HG02973 (cell line): ENCODE measurements around the gene LYPD8.
"Not testable (repeated sequence)": the region's sequence is repeated elsewhere in the genome, so short reads cannot be mapped to it uniquely, and the experiment has no call there.

Experiments
- ATAC-seq: cut with Tn5 transposase; IDR thresholded peaks from one replicate; pipeline ENCODE4 v1.9.1; 2021; ENCODE audit warnings: moderate library complexity; ENCODE audit not compliant: unreplicated experiment

Gene LYPD8

GRCh38 chr1:248755517-248755916, at the start of gene LYPD8:
Gene LYPD8, minus strand, starts transcription at chr1:248755759. Its CDS starts 4,678 bp downstream, at chr1:248751081.
- ATAC-seq, result no peak

GRCh38 chr1:248804771-248805681, 49.5 kb upstream of the LYPD8 start:
- ATAC-seq, result peak; percentile 87

- ATAC-seq, result not testable (repeated sequence)
Observed at GRCh38 chr1:248803501-248803900, 47.9 kb upstream of the LYPD8 start.

- ATAC-seq, result no peak
Observed at GRCh38 chr1:248802454-248802853, 46.9 kb upstream of the LYPD8 start.

- no peak for ATAC-seq
Observed at GRCh38 chr1:248800459-248800858, 44.9 kb upstream of the LYPD8 start.

- no peak for ATAC-seq
Observed at GRCh38 chr1:248798791-248799190, 43.2 kb upstream of the LYPD8 start.

GRCh38 chr1:248794663-248795062, 39.1 kb upstream of the LYPD8 start:
- not testable (repeated sequence) for ATAC-seq

- ATAC-seq, result peak; percentile 95
Observed at GRCh38 chr1:248793592-248793991, 38.0 kb upstream of the LYPD8 start.

- ATAC-seq, result peak; percentile 38
Observed at GRCh38 chr1:248792342-248792741, 36.8 kb upstream of the LYPD8 start.

- ATAC-seq, result no peak
Observed at GRCh38 chr1:248791010-248791409, 35.5 kb upstream of the LYPD8 start.

GRCh38 chr1:248790456-248790855, 34.9 kb upstream of the LYPD8 start:
- no peak for ATAC-seq

GRCh38 chr1:248789337-248789736, 33.8 kb upstream of the LYPD8 start:
- not testable (repeated sequence) for ATAC-seq

GRCh38 chr1:248788327-248788726, 32.8 kb upstream of the LYPD8 start:
- no peak for ATAC-seq

GRCh38 chr1:248787430-248787829, 31.9 kb upstream of the LYPD8 start:
- no peak for ATAC-seq

GRCh38 chr1:248786156-248786555, 30.6 kb upstream of the LYPD8 start:
- ATAC-seq, result peak; percentile 66

GRCh38 chr1:248783367-248783766, 27.8 kb upstream of the LYPD8 start:
- no peak for ATAC-seq

GRCh38 chr1:248782416-248783141, 27.0 kb upstream of the LYPD8 start:
- ATAC-seq, result no peak

- ATAC-seq, result no peak
Observed at GRCh38 chr1:248779350-248779749, 23.8 kb upstream of the LYPD8 start.

GRCh38 chr1:248778906-248779305, 23.3 kb upstream of the LYPD8 start:
- ATAC-seq, result no peak

GRCh38 chr1:248776991-248777390, 21.4 kb upstream of the LYPD8 start:
- no peak for ATAC-seq

- ATAC-seq, result no peak
Observed at GRCh38 chr1:248775441-248775840, 19.9 kb upstream of the LYPD8 start.

- no peak for ATAC-seq
Observed at GRCh38 chr1:248759644-248760043, 4.1 kb upstream of the LYPD8 start.
